ENCODE results near the gene MAML3.

- no peak for TF ChIP-seq POLR2AphosphoS5 (IDR thresholded peaks at IDR 0.05; ENCODE audit: low read depth, low read length)
- no peak for TF ChIP-seq REST (IDR thresholded peaks at IDR 0.05; ENCODE audit: insufficient read depth in 1 of 2, low read depth in 2 of 2, low read length in 2 of 2)
- no peak for TF ChIP-seq SIN3A (IDR thresholded peaks at IDR 0.05; ENCODE audit: borderline replicate concordance, insufficient read depth, low read length)
- TF ChIP-seq TAF1 (IDR thresholded peaks at IDR 0.05; ENCODE audit: borderline replicate concordance, insufficient read depth, low read length), result no peak
- no peak for TF ChIP-seq FOXP2 (optimal IDR thresholded peaks at IDR 0.05; ENCODE audit: borderline replicate concordance, extremely low read depth, extremely low read length, insufficient read depth)
Measured at GRCh38 chr4:140108243-140108642, 45.7 kb downstream of the MAML3 start.
